ENCODE results near the gene MAP3K5.
A peak's percentile ranks its signal among the peaks of the same experiment; 100 is the strongest.

The MAP3K5 gene

DNA sequence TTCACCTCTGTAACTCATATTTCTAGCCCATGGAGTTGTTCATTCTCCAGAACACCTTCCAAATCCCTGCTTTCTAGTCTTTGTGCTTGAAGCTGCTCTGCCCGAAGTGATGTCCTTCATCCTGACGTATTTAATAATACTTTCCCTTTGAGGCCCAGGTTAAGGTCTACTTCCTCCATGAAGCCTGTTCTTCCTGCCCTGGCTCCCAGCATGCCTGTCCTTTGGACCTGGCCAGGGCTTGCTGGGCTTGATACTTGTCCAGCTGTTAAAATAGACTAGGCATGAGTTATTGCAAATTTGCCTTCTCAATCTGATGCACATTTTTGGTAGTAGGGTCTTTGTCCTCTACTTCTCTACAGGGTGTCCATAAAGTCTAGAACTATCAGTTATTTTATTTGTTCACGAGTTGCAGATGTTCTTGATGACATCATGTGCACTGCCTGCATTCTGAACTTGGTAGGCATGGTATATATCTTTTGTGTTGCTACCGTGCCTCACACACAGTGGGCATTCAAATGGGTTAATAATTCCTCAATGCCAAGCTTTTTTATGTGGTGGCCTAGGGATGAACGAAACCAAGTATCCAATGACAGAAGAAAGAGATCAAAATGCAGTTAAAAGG is 239.0 kb downstream of the MAP3K5 start:
- DNase-seq, result no peak

- DNase-seq, result no peak
Measured at GRCh38 chr6:136552054-136552453, 240.2 kb downstream of the MAP3K5 start.

- DNase-seq, result no peak
Measured at GRCh38 chr6:136551103-136551502, 241.2 kb downstream of the MAP3K5 start.

GRCh38 chr6:136550330-136551071 is 241.8 kb downstream of the MAP3K5 start, which contains the start of gene MAP7:
Gene MAP7 (minus strand): TSS chr6:136550422. CDS start chr6:136550408, 14 bp downstream.
- peak; percentile 58 for DNase-seq

DNA sequence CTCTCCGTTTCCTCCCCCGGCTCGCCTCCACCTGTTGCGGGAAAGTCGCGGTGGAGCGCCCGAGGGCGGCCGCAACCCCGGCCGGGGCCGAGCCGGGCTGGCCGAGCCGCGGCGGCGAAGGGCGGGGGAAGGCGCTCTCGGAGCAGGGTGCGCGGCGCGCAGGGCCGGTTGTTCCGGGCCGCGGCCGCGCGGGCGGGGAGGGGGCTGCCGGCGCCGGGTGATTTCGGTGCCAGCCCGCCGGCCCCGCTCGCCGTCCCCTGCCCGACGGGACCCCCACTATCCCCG is 242.3 kb downstream of the MAP3K5 start:
- no peak for DNase-seq

- no peak for DNase-seq
Measured at GRCh38 chr6:136549300-136550044, 242.8 kb downstream of the MAP3K5 start.

DNA sequence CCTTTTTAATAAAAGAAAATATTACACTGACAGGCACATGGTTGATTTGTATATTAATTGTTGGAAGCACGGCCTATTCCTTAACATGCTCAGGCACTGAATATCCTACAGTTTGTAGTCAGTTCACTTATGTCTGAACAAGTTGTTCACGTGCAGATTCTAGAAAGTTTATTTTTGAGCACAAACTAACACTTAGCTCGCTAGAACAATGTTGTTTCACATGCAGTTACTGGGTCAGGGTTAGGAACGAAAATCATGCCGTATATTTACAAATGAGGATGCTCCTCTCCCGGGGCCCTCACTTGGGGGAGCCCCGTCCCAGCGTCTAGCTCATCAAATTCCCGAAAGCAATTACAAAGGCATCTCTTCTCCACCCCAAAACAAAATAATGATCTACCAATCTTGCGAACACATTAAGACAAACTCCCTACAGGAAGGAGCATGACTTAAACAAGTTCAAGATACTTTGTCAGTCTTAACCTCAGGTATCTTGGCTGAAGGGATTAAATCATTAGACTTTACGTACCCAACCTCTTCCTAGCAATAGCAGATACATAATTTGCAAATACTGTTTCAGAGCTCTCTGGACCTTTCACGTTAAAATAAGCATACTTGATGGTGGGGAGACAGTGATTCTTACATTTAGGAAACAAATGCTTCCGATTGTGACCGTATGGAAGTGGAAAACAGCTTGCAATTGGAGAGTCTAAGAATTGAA is 243.5 kb downstream of the MAP3K5 start:
- no peak for DNase-seq

GRCh38 chr6:136547871-136548270 is 244.4 kb downstream of the MAP3K5 start:
- no peak for DNase-seq

DNA sequence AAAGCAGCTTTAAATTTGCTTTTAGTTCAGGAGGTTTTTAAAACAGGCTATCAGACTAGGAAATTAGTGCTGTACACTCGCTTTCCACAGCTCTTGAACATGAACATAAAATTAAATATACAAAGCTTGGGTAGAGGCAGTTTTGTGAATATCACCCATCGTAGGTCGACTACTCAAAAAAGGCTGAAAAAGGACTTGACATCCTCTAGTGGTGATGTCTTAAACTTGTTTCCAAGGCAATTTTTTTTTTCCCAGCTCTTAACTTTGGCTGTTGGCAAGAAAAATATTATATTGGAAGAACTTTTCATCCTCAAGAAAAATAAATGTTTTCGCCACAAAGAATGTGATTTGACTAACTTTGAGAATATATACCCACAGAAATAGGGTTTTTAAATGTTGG is 244.9 kb downstream of the MAP3K5 start:
- no peak for DNase-seq

GRCh38 chr6:136546331-136546730 is 245.9 kb downstream of the MAP3K5 start:
- no peak for DNase-seq

- DNase-seq, result no peak
Measured at GRCh38 chr6:136544326-136544725, 248.0 kb downstream of the MAP3K5 start.

- DNase-seq, result no peak
Measured at GRCh38 chr6:136541395-136541794, 250.9 kb downstream of the MAP3K5 start.

- no peak for DNase-seq
Measured at GRCh38 chr6:136539967-136540652, 252.2 kb downstream of the MAP3K5 start.

- DNase-seq, result no peak
Measured at GRCh38 chr6:136538836-136539235, 253.4 kb downstream of the MAP3K5 start.

DNA sequence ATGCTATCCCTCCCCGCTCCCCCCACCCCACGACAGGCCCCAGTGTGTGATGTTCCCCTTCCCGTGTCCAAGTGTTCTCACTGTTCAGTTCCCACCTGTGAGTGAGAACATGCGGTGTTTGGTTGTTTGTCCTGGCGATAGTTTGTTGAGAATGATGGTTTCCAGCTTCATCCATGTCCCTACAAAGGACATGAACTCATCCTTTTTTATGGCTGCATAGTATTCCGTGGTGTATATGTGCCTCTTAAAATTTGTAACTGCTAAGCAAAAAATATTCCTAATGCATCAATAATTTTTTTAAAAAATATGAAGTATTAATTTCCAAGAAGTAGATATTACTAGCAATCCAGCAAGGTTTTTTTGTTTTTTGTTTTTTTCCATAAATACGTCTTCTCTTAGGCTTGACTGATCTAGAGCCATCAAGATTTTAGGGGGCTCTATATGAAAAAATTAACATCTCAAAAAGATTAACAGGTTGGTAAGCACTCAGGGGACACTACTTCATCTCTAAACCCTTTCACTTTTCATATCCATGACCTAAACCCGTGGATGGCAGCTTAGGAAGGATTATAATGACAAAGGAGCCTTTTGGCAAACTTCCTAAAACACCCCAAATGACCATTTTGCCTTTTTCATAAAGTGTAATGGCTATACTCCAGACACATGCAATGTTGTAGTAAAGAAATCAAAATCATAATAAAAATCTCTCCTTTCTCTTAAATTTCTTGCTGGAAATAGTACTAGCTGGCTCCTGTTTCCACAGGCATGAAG is 256.2 kb downstream of the MAP3K5 start:
- no peak for DNase-seq

GRCh38 chr6:136535017-136535765 is 257.1 kb downstream of the MAP3K5 start:
- no peak for DNase-seq

GRCh38 chr6:136534268-136534667 is 258.0 kb downstream of the MAP3K5 start:
- no peak for DNase-seq

DNA sequence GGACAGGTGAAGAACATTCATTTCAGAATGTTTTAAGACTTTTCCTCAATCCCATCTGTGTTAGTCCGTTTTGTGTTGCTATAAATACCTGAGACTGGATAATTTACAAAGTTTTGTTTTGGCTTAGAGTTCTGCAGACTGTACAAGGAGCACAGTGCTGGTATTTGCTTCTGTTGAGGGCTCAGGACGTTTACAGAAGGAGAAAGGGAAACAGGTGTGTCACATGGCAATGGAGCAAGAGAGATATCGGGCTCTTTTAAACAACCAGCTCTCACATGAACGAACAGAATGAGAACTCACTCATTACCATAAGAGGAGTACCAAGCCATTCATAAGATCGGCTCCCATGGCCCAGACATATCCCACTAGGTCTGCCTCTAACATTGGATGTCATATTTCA is 258.8 kb downstream of the MAP3K5 start:
- no peak for DNase-seq

DNA sequence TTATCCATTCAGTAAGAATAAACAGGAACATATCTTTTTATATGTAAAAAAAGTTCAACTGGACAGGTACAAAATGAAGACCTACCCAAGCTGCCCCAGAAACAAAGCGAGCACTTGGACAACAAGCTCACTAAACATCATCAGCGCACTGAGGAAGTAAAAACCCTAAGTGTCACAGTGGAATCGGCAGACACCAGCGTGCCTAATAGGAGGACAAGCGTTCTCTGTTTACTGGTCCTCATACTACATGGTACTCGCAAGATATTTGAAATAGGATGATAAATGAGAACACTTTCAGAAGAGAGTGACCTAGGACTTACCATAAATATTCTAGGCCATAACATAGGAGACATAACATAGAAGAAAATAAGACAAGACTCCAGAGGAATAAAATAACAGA is 260.2 kb downstream of the MAP3K5 start:
- no peak for DNase-seq

GRCh38 chr6:136529710-136530109 is 262.6 kb downstream of the MAP3K5 start:
- DNase-seq, result no peak

DNA sequence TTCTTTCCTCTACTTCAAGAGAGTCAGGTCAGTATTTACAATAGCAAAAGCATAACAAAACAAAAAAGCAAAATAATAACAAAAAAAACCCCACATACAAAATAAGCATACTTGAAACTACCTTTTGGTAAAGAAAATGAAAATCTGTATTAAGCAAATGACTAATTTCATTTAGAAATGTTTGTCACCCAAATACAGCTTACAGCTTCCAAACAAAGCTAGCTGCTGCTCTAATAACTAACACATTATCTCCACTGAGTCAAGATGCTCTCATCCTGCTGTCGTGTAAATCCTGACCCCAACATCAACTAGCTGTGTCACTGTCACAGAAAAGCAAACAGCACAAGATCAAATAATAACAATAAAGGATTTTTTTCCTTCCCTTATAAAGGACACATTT is 263.8 kb downstream of the MAP3K5 start:
- no peak for DNase-seq
